Measurements from ENCODE around the gene RBPMS2. TPM values are rescaled to one million over a fixed set of nuclear protein-coding genes. Genes with fewer than 3 reads are reported as not detected.

The RBPMS2 gene
- polyA plus RNA-seq, 1 of the 3 experiments (the other 2 are of a cell fraction), result 6.5 TPM

GRCh38 chr15:64774629-64775493, 528 bp downstream of the RBPMS2 start:
- POLR2A ChIA-PET, result interaction anchor here (0.7 kb wide), 1 partner anchor 27 kb away, joined by 5 read pairs; no protein-coding TSS in a partner anchor
- 13% methylated on average over 30 of the region's 115 CpGs for WGBS (ENCODE audit: low lambda C conversion rate)
- H3K4me1 ChIP-seq (ENCODE audit: control insufficient read depth in 1 of 2, insufficient read depth in 2 of 2, low read depth in 1 of 2, low read length in 1 of 2), result peaks cover 4 to 10% of the 10 kb centered on the region in 2 experiments; a peak in 1 of 4 replicates
- no peaks in the 10 kb centered on the region for H3K79me2 ChIP-seq (ENCODE audit: insufficient read depth)
- H2AFZ ChIP-seq (ENCODE audit: low read depth), result 0 out of 2 replicates have a peak overlapping the region, but pooled peaks have one; percentile 22
- H3K36me3 ChIP-seq (replicated peaks in 1 of 2; ENCODE audit: control insufficient read depth in 1 of 2, insufficient read depth in 2 of 2, low read length in 1 of 2), result no peaks in the 10 kb centered on the region
- TF ChIP-seq NFIC (IDR thresholded peaks at IDR 0.05; ENCODE audit: borderline replicate concordance), result no peak
- no peak for TF ChIP-seq TCF12 (IDR thresholded peaks at IDR 0.05)
- no peak for TF ChIP-seq ZBTB33 (IDR thresholded peaks at IDR 0.05; ENCODE audit: borderline replicate concordance, low read depth)
- TF ChIP-seq MXI1 (IDR thresholded peaks at IDR 0.05; ENCODE audit: low read depth, low read length), result 0 out of 2 replicates have a peak, but pooled peaks have one; percentile 9
- no peak for TF ChIP-seq TAF1 (IDR thresholded peaks at IDR 0.05; ENCODE audit: borderline replicate concordance, low read depth, low read length)
- no peak for TF ChIP-seq SIN3A (IDR thresholded peaks at IDR 0.05; ENCODE audit: borderline replicate concordance, low read depth, low read length)
- TF ChIP-seq REST (IDR thresholded peaks at IDR 0.05; ENCODE audit: low read depth, low read length), result no peak
- no peak for TF ChIP-seq YY1 (IDR thresholded peaks at IDR 0.05; ENCODE audit: low read depth)
- TF ChIP-seq RCOR1 (IDR thresholded peaks at IDR 0.05; ENCODE audit: low read length), result no peak
- TF ChIP-seq, protein P1, sequence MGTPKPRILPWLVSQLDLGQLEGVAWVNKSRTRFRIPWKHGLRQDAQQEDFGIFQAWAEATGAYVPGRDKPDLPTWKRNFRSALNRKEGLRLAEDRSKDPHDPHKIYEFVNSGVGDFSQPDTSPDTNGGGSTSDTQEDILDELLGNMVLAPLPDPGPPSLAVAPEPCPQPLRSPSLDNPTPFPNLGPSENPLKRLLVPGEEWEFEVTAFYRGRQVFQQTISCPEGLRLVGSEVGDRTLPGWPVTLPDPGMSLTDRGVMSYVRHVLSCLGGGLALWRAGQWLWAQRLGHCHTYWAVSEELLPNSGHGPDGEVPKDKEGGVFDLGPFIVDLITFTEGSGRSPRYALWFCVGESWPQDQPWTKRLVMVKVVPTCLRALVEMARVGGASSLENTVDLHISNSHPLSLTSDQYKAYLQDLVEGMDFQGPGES (IDR thresholded peaks at IDR 0.05; ENCODE audit: low read depth, low read length), result no peak
- TF ChIP-seq ELF1 (IDR thresholded peaks at IDR 0.05), result no peak
- TF ChIP-seq, protein P2, sequence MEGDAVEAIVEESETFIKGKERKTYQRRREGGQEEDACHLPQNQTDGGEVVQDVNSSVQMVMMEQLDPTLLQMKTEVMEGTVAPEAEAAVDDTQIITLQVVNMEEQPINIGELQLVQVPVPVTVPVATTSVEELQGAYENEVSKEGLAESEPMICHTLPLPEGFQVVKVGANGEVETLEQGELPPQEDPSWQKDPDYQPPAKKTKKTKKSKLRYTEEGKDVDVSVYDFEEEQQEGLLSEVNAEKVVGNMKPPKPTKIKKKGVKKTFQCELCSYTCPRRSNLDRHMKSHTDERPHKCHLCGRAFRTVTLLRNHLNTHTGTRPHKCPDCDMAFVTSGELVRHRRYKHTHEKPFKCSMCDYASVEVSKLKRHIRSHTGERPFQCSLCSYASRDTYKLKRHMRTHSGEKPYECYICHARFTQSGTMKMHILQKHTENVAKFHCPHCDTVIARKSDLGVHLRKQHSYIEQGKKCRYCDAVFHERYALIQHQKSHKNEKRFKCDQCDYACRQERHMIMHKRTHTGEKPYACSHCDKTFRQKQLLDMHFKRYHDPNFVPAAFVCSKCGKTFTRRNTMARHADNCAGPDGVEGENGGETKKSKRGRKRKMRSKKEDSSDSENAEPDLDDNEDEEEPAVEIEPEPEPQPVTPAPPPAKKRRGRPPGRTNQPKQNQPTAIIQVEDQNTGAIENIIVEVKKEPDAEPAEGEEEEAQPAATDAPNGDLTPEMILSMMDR (IDR thresholded peaks at IDR 0.05), result no peak
- TF ChIP-seq CHD2 (IDR thresholded peaks at IDR 0.05; ENCODE audit: low read length, partially characterized antibody), result peak; percentile 4
- no peak for TF ChIP-seq GABPA (IDR thresholded peaks at IDR 0.05; ENCODE audit: low read depth)
- no peak for TF ChIP-seq TEAD4 (IDR thresholded peaks at IDR 0.05; ENCODE audit: borderline replicate concordance, insufficient read depth)
- no peak for TF ChIP-seq FOSL2 (IDR thresholded peaks at IDR 0.05; ENCODE audit: borderline replicate concordance, low read depth)
- TF ChIP-seq JUND (IDR thresholded peaks at IDR 0.05), result no peak
- no peaks in the 10 kb centered on the region for H4K20me1 ChIP-seq (ENCODE audit: insufficient read depth)
- CTCF ChIA-PET, result interaction anchor here (1.1 to 2.5 kb wide), 3 partner anchors 9 to 66 kb away, joined by 3 to 13 read pairs (median 3); no protein-coding TSS in a partner anchor
- peak overlapping the region in 1 of 2 experiments; percentile 30; a peak in 1 of 4 replicates for H3K27ac ChIP-seq (ENCODE audit: low read depth in 2 of 2, low read length in 1 of 2)
- no peaks in the 10 kb centered on the region for H3K27me3 ChIP-seq (ENCODE audit: insufficient read depth)
- DNase-seq, result peak; percentile 81
- peak overlapping the region; percentile 77; the same call in 1 of the 2 replicates for H3K4me2 ChIP-seq
- H3F3A ChIP-seq (replicated peaks; ENCODE audit: insufficient read depth), result no peaks in the 10 kb centered on the region
- no peaks in the 10 kb centered on the region for H3K9me3 ChIP-seq
- H3K4me3 ChIP-seq (ENCODE audit: low read depth in 2 of 2, low read length in 1 of 2), result peak overlapping the region; percentile 66 to 67
- peak overlapping the region; percentile 60; the same call in 1 of the 2 replicates for H3K9ac ChIP-seq
- no peaks in the 10 kb centered on the region for H3K9me2 ChIP-seq
